Measurements from ENCODE around the gene RFESD.

DNA sequence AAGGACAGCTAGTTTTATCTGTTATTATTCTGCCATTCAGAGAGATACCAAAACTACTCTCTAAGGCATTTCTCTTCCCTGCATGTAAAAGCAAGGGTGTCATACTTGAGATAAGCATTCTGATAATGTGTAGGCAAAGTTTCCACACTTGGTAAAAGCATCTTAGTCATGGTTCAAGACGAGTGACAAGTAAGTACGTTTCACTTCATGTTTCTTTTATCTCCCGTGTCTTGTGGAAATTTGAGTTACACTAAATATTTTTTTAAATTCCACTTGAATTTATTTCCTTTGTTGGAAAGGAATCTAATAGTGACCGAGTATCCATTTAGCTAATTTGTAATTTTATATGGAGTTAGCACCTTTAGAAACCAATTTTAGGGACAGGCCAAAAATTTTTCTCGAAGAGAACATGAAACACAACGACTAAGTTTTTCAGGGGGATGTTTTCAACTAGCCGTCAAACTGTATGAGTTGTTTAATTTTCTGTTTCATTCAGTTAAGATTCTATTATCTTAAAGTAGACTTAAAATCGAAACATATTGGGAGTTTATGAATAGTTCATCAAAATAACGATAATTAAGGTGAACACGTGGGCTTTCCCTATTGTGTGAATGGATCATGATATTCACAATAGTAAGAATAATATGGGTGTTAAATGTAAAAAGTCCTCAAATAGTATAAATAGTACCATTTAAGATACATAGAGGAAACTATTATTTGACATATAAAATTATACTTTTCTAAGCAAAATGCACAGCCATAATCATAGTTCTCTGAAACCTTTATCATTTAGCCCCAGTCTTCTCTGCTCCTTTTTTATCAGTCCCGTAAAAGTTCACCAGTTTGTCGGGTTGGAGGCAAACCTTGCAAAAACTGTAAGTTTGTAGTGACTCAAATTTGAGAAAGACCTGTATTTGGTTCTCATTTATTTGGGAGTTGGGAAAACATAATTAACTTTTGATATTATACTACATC, 1.6 kb downstream of the RFESD start:
- no peak for TF ChIP-seq POLR2AphosphoS5 (IDR thresholded peaks at IDR 0.05)
- TF ChIP-seq, protein P1, sequence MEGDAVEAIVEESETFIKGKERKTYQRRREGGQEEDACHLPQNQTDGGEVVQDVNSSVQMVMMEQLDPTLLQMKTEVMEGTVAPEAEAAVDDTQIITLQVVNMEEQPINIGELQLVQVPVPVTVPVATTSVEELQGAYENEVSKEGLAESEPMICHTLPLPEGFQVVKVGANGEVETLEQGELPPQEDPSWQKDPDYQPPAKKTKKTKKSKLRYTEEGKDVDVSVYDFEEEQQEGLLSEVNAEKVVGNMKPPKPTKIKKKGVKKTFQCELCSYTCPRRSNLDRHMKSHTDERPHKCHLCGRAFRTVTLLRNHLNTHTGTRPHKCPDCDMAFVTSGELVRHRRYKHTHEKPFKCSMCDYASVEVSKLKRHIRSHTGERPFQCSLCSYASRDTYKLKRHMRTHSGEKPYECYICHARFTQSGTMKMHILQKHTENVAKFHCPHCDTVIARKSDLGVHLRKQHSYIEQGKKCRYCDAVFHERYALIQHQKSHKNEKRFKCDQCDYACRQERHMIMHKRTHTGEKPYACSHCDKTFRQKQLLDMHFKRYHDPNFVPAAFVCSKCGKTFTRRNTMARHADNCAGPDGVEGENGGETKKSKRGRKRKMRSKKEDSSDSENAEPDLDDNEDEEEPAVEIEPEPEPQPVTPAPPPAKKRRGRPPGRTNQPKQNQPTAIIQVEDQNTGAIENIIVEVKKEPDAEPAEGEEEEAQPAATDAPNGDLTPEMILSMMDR (IDR thresholded peaks at IDR 0.05): no peak
